ENCODE measurements around the gene NPPB. TPM values are rescaled to one million over a fixed set of nuclear protein-coding genes. Genes with fewer than 3 reads are reported as not detected.

NPPB gene
- total RNA-seq (2021; fragmentation: NEBNext Ultra II Directional; extraction: Animal tissue kit (Norgen Biotek cat#: 25700)) (0.91 and 1.2 TPM in 2 replicates), polyA plus RNA-seq (2011; rRNA removed) (0.36 and 0.77 TPM in 2 replicates), polyA minus RNA-seq (2011; rRNA and poly(A)+ RNA removed) (not detected in 2 replicates)
- 0.18 TPM for polyA plus RNA-seq (2011; cell fraction: cytosol; rRNA removed)
- 0.19 TPM for polyA plus RNA-seq (2011; cell fraction: nucleus; rRNA removed)
- 0.27 to 0.49 TPM in 2 of 4 replicates, not detected in the others for polyA plus RNA-seq (2012, experiment 1 of 2)
- polyA plus RNA-seq (2012, experiment 2 of 2), result 0.67 TPM
- 1.8 TPM for polyA plus RNA-seq (2013, experiment 1 of 2)
- polyA plus RNA-seq (2013, experiment 2 of 2), result 2.2 TPM
- polyA minus RNA-seq (2011; cell fraction: cytosol; rRNA and poly(A)+ RNA removed), result not detected
- polyA minus RNA-seq (2011; cell fraction: nucleus; rRNA and poly(A)+ RNA removed), result not detected
- long read RNA-seq, experiment 1, result 0 reads
- long read RNA-seq, experiment 2, result 0 reads

DNA sequence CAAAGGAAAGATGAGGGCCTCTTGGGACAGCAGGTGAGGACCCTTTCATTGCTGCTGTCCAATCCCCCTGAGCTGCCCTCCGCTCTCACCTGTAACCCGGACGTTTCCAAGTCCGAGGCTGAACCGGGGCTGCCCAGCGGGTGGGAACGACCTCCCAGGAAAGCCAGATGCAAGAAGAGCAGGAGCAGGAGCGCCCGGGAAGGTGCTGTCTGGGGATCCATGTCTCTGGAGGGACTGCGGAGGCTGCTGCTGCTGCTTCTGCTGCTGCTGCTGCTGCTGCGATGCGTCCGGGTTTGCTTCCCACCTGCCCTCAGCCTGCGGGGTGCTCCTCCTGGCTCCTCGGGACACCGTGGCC is at the start of gene NPPB:
Gene NPPB, minus strand, starts transcription at position 333 of the 355 bp plus-strand sequence. Its CDS starts 112 bp downstream, at position 221.
- Histone ChIP-seq H4K5ac (ENCODE audit: insufficient read length, low read depth, low read length) (no peak within 1 kb of the TSS), H2BK120ac (replicated peaks; ENCODE audit: low read depth, low read length) (no peak within 1 kb of the TSS), H3K4me1 (replicated peaks in 1 of 4; ENCODE audit: control insufficient read depth in 3 of 4, insufficient read depth in 4 of 4, low read length in 3 of 4) (peaks cover 0 to 3% (median 1%) of the 10 kb centered on the region in 4 experiments; a peak in 1 of 7 replicates), H3K27me3 (replicated peaks in 1 of 4; ENCODE audit: control insufficient read depth in 3 of 4, extremely low read depth in 1 of 4, insufficient read depth in 3 of 4, low read length in 3 of 4) (peaks cover 0 to 22% (median 13%) of the 10 kb centered on the region in 4 experiments; a peak in 6 of 7 replicates), H3K4me2 (ENCODE audit: insufficient read depth in 1 of 2, low read depth in 2 of 2, low read length in 2 of 2) (peak within 1 kb of the TSS; percentile 36 to 69), H3K23me2 (ENCODE audit: low read depth, low read length) (peaks cover 3% of the 10 kb centered on the region; the same call in 1 of the 2 replicates), H3K9ac (replicated peaks in 1 of 4; ENCODE audit: extremely low read depth in 1 of 4, low read depth in 3 of 4, low read length in 3 of 4) (no peak within 1 kb of the TSS), H3K4me3 (ENCODE audit: extremely low read depth in 1 of 4, insufficient read depth in 2 of 4, low read depth in 3 of 4, low read length in 4 of 4) (peak within 1 kb of the TSS in 3 of 4 experiments; percentile 3 to 51 (median 14); a peak in 4 of 8 replicates), H3K18ac (ENCODE audit: extremely low read depth, low read length) (no peak within 1 kb of the TSS), H3K56ac (replicated peaks; ENCODE audit: insufficient read length, low read depth, low read length) (no peak within 1 kb of the TSS), H4K91ac (replicated peaks; ENCODE audit: insufficient read length, low read length) (no peak within 1 kb of the TSS), H2BK5ac (ENCODE audit: low read depth, low read length) (no peak within 1 kb of the TSS), H3K36me3 (ENCODE audit: control insufficient read depth in 2 of 4, insufficient read depth in 4 of 4, low read length in 3 of 4) (no peaks in the 10 kb centered on the region), H4K20me1 (replicated peaks in 1 of 2; ENCODE audit: control insufficient read depth in 1 of 2, insufficient read depth in 2 of 2, low read length in 2 of 2) (peaks cover 0 to 4% of the 10 kb centered on the region in 2 experiments), H2AFZ (ENCODE audit: low read length) (no peak within 1 kb of the TSS), H2BK12ac (ENCODE audit: low read depth, low read length) (no peak within 1 kb of the TSS), H3K27ac (ENCODE audit: low read depth, low read length) (no peak within 1 kb of the TSS), H2BK20ac (ENCODE audit: low read length) (no peak within 1 kb of the TSS), H3K79me1 (ENCODE audit: low read depth, low read length) (no peaks in the 10 kb centered on the region), H3K9me3 (ENCODE audit: insufficient read depth in 2 of 2, low read depth in 1 of 2, low read length in 1 of 2) (no peaks in the 10 kb centered on the region), H3K23ac (ENCODE audit: insufficient read length) (no peak within 1 kb of the TSS), H4K8ac (ENCODE audit: extremely low read depth, insufficient read depth, low read length) (no peak within 1 kb of the TSS; the same call in 1 of the 2 replicates), H3K79me2 (ENCODE audit: control insufficient read depth in 1 of 2, insufficient read depth in 2 of 2, low read length in 2 of 2) (no peaks in the 10 kb centered on the region), H3K4ac (replicated peaks; ENCODE audit: insufficient read length, low read depth, low read length) (no peak within 1 kb of the TSS), H3K14ac (ENCODE audit: insufficient read length) (no peak within 1 kb of the TSS), H2AK5ac (ENCODE audit: low read depth, low read length) (no peak within 1 kb of the TSS), H2BK15ac (ENCODE audit: low read length) (no peak within 1 kb of the TSS)
- WGBS, 2 experiments (ENCODE audit: extremely low coverage in 1 of 2, insufficient coverage in 1 of 2, insufficient read length in 1 of 2, insufficient replicate concordance in 2 of 2, low coverage in 1 of 2, low lambda C conversion rate in 2 of 2, missing lambda C conversion rate in 1 of 2), result 38% methylated on average over 16 of the region's 16 CpGs; no CpG with 5 or more reads in 1 of the 2 experiments
- FAIRE-seq (no peak), DNase-seq (ENCODE audit: low read depth in 1 of 2, low spot score in 2 of 2) (no peak)
- ChIA-PET POLR2A (ENCODE audit: partially characterized antibody) (interaction anchor here (1.2 to 9.0 kb wide), 2 partner anchors 11 to 50 kb away, joined by 6 to 81 read pairs; partner anchors contain the start of gene NPPA), CTCF (ENCODE audit: partially characterized antibody) (interaction anchor here (0.6 to 3.4 kb wide), 5 partner anchors 8 to 109 kb away, joined by 3 to 18 read pairs (median 4); partner anchors contain the start of gene NPPA)
- TF ChIP-seq SUZ12 (IDR thresholded peaks at IDR 0.05; ENCODE audit: low read length) (peak; percentile 33; the same call in 1 of the 2 replicates), POLR2A (IDR thresholded peaks at IDR 0.05; ENCODE audit: control extremely low read depth in 1 of 2, low read depth in 2 of 2, low read length in 2 of 2) (no peak)

Data from H1 (cell line).